Measurements from ENCODE around the gene ERBB4.

ERBB4 gene

DNA sequence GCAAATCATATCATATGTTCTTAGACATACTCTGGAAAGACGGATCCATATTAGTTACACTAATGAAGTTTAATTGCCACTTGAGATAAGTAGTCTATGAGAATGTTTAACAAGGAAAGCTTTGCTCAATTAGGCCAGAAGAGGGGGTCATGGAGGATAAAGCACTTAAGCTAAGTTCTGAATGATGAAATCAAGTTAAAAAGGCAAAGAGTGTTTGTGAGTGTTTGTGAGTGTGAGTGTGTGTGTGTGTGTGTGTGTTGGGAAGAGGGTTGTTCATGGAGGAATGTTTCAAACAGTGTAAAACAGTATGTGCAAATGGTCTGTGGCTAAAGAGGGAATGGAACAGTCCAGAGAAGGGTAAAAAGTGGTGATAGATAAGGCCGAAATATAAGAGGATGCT, 360.9 kb downstream of the ERBB4 start:
- no peak overlapping the region for H4K91ac ChIP-seq (ENCODE audit: low read depth, low read length, poor library complexity)
- no peak overlapping the region for H3K14ac ChIP-seq (ENCODE audit: low read length)
- no peak overlapping the region for H2AK5ac ChIP-seq (ENCODE audit: low read depth, low read length)
- peaks cover 0 to 1% of the 10 kb centered on the region in 2 donors for H3K9me3 ChIP-seq (replicated peaks in 1 of 2; ENCODE audit: control insufficient read depth in 2 of 2, insufficient read depth in 1 of 2, low read depth in 1 of 2, low read length in 2 of 2)
- no peak overlapping the region for H2BK120ac ChIP-seq (ENCODE audit: low read depth, low read length)
- no peak overlapping the region for H3K18ac ChIP-seq (ENCODE audit: low read length)
- H2BK15ac ChIP-seq (ENCODE audit: low read length) = no peak overlapping the region
- no peak overlapping the region for H3K23ac ChIP-seq (ENCODE audit: low read depth, low read length, poor library complexity)
- H3K27ac ChIP-seq (replicated peaks; ENCODE audit: low read length) = no peak overlapping the region
- H3K79me1 ChIP-seq (ENCODE audit: low read depth, low read length) = no peaks in the 10 kb centered on the region
- H3K4me3 ChIP-seq (ENCODE audit: low read length in 2 of 2) = no peak overlapping the region
- H3K4me2 ChIP-seq (ENCODE audit: insufficient read depth, low read length, poor library complexity, severe bottlenecking) = no peak overlapping the region
- no peak overlapping the region for H3K4ac ChIP-seq (ENCODE audit: low read length)
- no peak for DNase-seq (ENCODE audit: low spot score)
- no peak overlapping the region for H4K8ac ChIP-seq (ENCODE audit: low read depth, low read length)
- H2BK12ac ChIP-seq (ENCODE audit: low read length) = no peak overlapping the region
- H2AFZ ChIP-seq (ENCODE audit: low read length) = no peak overlapping the region
- H2BK5ac ChIP-seq (ENCODE audit: low read length) = no peak overlapping the region
- H3K27me3 ChIP-seq (ENCODE audit: control insufficient read depth in 3 of 3, insufficient read depth in 3 of 3, low read depth in 1 of 3, low read length in 3 of 3) = no peaks in the 10 kb centered on the region
- no CpG with 5 or more reads among the region's 2 CpGs for WGBS, 2 donors (ENCODE audit: extremely low coverage in 2 of 2, insufficient read length in 2 of 2, insufficient replicate concordance in 1 of 2)
- H3K4me1 ChIP-seq (ENCODE audit: control insufficient read depth in 2 of 2, insufficient read depth in 1 of 2, low read depth in 1 of 2, low read length in 2 of 2) = peaks cover 0 to 10% of the 10 kb centered on the region in 2 donors
- H3K9ac ChIP-seq (ENCODE audit: low read depth, low read length, poor library complexity) = no peak overlapping the region
- no peaks in the 10 kb centered on the region for H3K36me3 ChIP-seq (replicated peaks in 1 of 2; ENCODE audit: control insufficient read depth in 2 of 2, insufficient read depth in 2 of 2, low read length in 2 of 2)

GRCh38 chr2:212176151-212176550, 362.5 kb downstream of the ERBB4 start:
- Histone ChIP-seq H3K4me2 (ENCODE audit: insufficient read depth, low read length, poor library complexity, severe bottlenecking) (no peak overlapping the region), H2BK5ac (ENCODE audit: low read length) (no peak overlapping the region), H4K8ac (ENCODE audit: low read depth, low read length) (no peak overlapping the region), H3K36me3 (replicated peaks in 1 of 2; ENCODE audit: control insufficient read depth in 2 of 2, insufficient read depth in 2 of 2, low read length in 2 of 2) (no peaks in the 10 kb centered on the region), H3K23ac (ENCODE audit: low read depth, low read length, poor library complexity) (no peak overlapping the region), H2BK12ac (ENCODE audit: low read length) (no peak overlapping the region), H3K27ac (replicated peaks; ENCODE audit: low read length) (no peak overlapping the region), H3K4me1 (ENCODE audit: control insufficient read depth in 2 of 2, insufficient read depth in 1 of 2, low read depth in 1 of 2, low read length in 2 of 2) (peaks cover 0 to 10% of the 10 kb centered on the region in 2 donors), H3K79me1 (ENCODE audit: low read depth, low read length) (no peaks in the 10 kb centered on the region), H2BK15ac (ENCODE audit: low read length) (no peak overlapping the region), H2BK120ac (ENCODE audit: low read depth, low read length) (no peak overlapping the region), H3K27me3 (ENCODE audit: control insufficient read depth in 3 of 3, insufficient read depth in 3 of 3, low read depth in 1 of 3, low read length in 3 of 3) (no peaks in the 10 kb centered on the region), H4K91ac (ENCODE audit: low read depth, low read length, poor library complexity) (no peak overlapping the region), H3K18ac (ENCODE audit: low read length) (no peak overlapping the region), H2AFZ (ENCODE audit: low read length) (no peak overlapping the region), H3K9me3 (replicated peaks in 1 of 2; ENCODE audit: control insufficient read depth in 2 of 2, insufficient read depth in 1 of 2, low read depth in 1 of 2, low read length in 2 of 2) (peaks cover 2 to 13% of the 10 kb centered on the region in 2 donors), H3K14ac (ENCODE audit: low read length) (no peak overlapping the region), H3K4ac (ENCODE audit: low read length) (no peak overlapping the region), H2AK5ac (ENCODE audit: low read depth, low read length) (no peak overlapping the region), H3K9ac (ENCODE audit: low read depth, low read length, poor library complexity) (no peak overlapping the region), H3K4me3 (ENCODE audit: low read length in 2 of 2) (no peak overlapping the region)
- no CpG with 5 or more reads among the region's 1 CpG for WGBS, 2 donors (ENCODE audit: extremely low coverage in 2 of 2, insufficient read length in 2 of 2, insufficient replicate concordance in 1 of 2)
- no peak for DNase-seq (ENCODE audit: low spot score)

GRCh38 chr2:212173756-212174510, 364.7 kb downstream of the ERBB4 start:
- Histone ChIP-seq H3K18ac (ENCODE audit: low read length) (no peak overlapping the region), H3K4me3 (ENCODE audit: low read length in 2 of 2) (no peak overlapping the region), H2BK5ac (ENCODE audit: low read length) (no peak overlapping the region), H3K9me3 (replicated peaks in 1 of 2; ENCODE audit: control insufficient read depth in 2 of 2, insufficient read depth in 1 of 2, low read depth in 1 of 2, low read length in 2 of 2) (peaks cover 10 to 26% of the 10 kb centered on the region in 2 donors), H2BK12ac (ENCODE audit: low read length) (no peak overlapping the region), H3K79me1 (ENCODE audit: low read depth, low read length) (no peaks in the 10 kb centered on the region), H3K36me3 (replicated peaks in 1 of 2; ENCODE audit: control insufficient read depth in 2 of 2, insufficient read depth in 2 of 2, low read length in 2 of 2) (no peaks in the 10 kb centered on the region), H2BK120ac (ENCODE audit: low read depth, low read length) (no peak overlapping the region), H4K91ac (ENCODE audit: low read depth, low read length, poor library complexity) (no peak overlapping the region), H2AFZ (ENCODE audit: low read length) (peak overlapping the region; percentile 8), H3K27me3 (ENCODE audit: control insufficient read depth in 3 of 3, insufficient read depth in 3 of 3, low read depth in 1 of 3, low read length in 3 of 3) (no peaks in the 10 kb centered on the region), H4K8ac (ENCODE audit: low read depth, low read length) (no peak overlapping the region), H3K27ac (replicated peaks; ENCODE audit: low read length) (no peak overlapping the region), H3K23ac (ENCODE audit: low read depth, low read length, poor library complexity) (no peak overlapping the region), H3K4me2 (ENCODE audit: insufficient read depth, low read length, poor library complexity, severe bottlenecking) (no peak overlapping the region), H3K4me1 (ENCODE audit: control insufficient read depth in 2 of 2, insufficient read depth in 1 of 2, low read depth in 1 of 2, low read length in 2 of 2) (peaks cover 0 to 10% of the 10 kb centered on the region in 2 donors), H2AK5ac (ENCODE audit: low read depth, low read length) (no peak overlapping the region), H3K14ac (ENCODE audit: low read length) (no peak overlapping the region), H3K9ac (ENCODE audit: low read depth, low read length, poor library complexity) (no peak overlapping the region), H2BK15ac (ENCODE audit: low read length) (no peak overlapping the region), H3K4ac (ENCODE audit: low read length) (no peak overlapping the region)
- DNase-seq (ENCODE audit: low spot score) = no peak
- no CpG with 5 or more reads among the region's 3 CpGs for WGBS, 2 donors (ENCODE audit: extremely low coverage in 2 of 2, insufficient read length in 2 of 2, insufficient replicate concordance in 1 of 2)

- H2AK5ac ChIP-seq (ENCODE audit: low read depth, low read length) = no peak overlapping the region
- peak overlapping the region; percentile 8 for H2AFZ ChIP-seq (ENCODE audit: low read length)
- no peaks in the 10 kb centered on the region for H3K79me1 ChIP-seq (ENCODE audit: low read depth, low read length)
- no peak overlapping the region for H3K4me2 ChIP-seq (ENCODE audit: insufficient read depth, low read length, poor library complexity, severe bottlenecking)
- no peak overlapping the region for H4K8ac ChIP-seq (ENCODE audit: low read depth, low read length)
- H3K4me1 ChIP-seq (ENCODE audit: control insufficient read depth in 2 of 2, insufficient read depth in 1 of 2, low read depth in 1 of 2, low read length in 2 of 2) = peaks cover 0 to 10% of the 10 kb centered on the region in 2 donors
- no peak overlapping the region for H3K14ac ChIP-seq (ENCODE audit: low read length)
- no peak overlapping the region for H4K91ac ChIP-seq (ENCODE audit: low read depth, low read length, poor library complexity)
- H3K4ac ChIP-seq (ENCODE audit: low read length) = no peak overlapping the region
- H3K23ac ChIP-seq (ENCODE audit: low read depth, low read length, poor library complexity) = no peak overlapping the region
- no peak overlapping the region for H3K27ac ChIP-seq (replicated peaks; ENCODE audit: low read length)
- H3K36me3 ChIP-seq (replicated peaks in 1 of 2; ENCODE audit: control insufficient read depth in 2 of 2, insufficient read depth in 2 of 2, low read length in 2 of 2) = no peaks in the 10 kb centered on the region
- no peak overlapping the region for H2BK15ac ChIP-seq (ENCODE audit: low read length)
- no peak for DNase-seq (ENCODE audit: low spot score)
- H3K4me3 ChIP-seq (ENCODE audit: low read length in 2 of 2) = no peak overlapping the region
- no peaks in the 10 kb centered on the region for H3K27me3 ChIP-seq (ENCODE audit: control insufficient read depth in 3 of 3, insufficient read depth in 3 of 3, low read depth in 1 of 3, low read length in 3 of 3)
- peaks cover 10 to 26% of the 10 kb centered on the region in 2 donors for H3K9me3 ChIP-seq (replicated peaks in 1 of 2; ENCODE audit: control insufficient read depth in 2 of 2, insufficient read depth in 1 of 2, low read depth in 1 of 2, low read length in 2 of 2)
- no peak overlapping the region for H2BK120ac ChIP-seq (ENCODE audit: low read depth, low read length)
- H3K18ac ChIP-seq (ENCODE audit: low read length) = no peak overlapping the region
- WGBS, 2 donors (ENCODE audit: extremely low coverage in 2 of 2, insufficient read length in 2 of 2, insufficient replicate concordance in 1 of 2) = no CpG with 5 or more reads among the region's 1 CpG
- H3K9ac ChIP-seq (ENCODE audit: low read depth, low read length, poor library complexity) = no peak overlapping the region
- no peak overlapping the region for H2BK12ac ChIP-seq (ENCODE audit: low read length)
- no peak overlapping the region for H2BK5ac ChIP-seq (ENCODE audit: low read length)
Observed at GRCh38 chr2:212173331-212173730, 365.3 kb downstream of the ERBB4 start.

All from neuronal stem cell (in vitro differentiated cells).